T-helper 2 cell (primary cell): ENCODE data around the gene ASXL2.
A peak's percentile ranks its signal among the peaks of the same experiment; 100 is the strongest.
"Not testable (repeated sequence)": the region's sequence is repeated elsewhere in the genome, so short reads cannot be mapped to it uniquely, and the experiment has no call there.

Source experiments
- DNase-seq, 5 experiments: peaks; one replicate each; pipeline versions ENCODE4 v3.0.0 to v3.0.0-alpha.2; 2012 to 2022

Gene ASXL2

DNA sequence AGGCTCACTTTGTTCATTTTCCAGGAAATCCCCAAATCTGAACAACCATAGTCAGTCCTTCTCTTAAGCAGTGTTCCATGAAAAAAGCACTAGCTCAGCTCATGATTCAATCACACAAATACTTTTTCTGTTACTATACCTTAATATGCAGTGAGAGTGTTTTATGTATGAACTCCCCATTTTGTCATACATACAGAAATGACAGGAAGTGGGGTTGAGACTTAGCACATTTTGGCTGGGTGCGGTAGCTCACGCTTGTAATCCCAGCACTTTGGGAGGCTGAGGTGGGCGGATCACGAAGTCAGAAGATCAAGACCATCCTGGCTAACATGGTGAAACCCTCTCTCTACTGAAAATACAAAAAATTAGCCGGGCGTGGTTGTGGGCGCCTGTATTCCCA, 149.7 kb downstream of the ASXL2 start:
- DNase-seq, result no peak

GRCh38 chr2:25726522-25726921, 151.8 kb downstream of the ASXL2 start:
- no peak for DNase-seq

- no peak for DNase-seq
These were observed 152.4 kb downstream of the ASXL2 start for GRCh38 chr2:25725877-25726276.

DNA sequence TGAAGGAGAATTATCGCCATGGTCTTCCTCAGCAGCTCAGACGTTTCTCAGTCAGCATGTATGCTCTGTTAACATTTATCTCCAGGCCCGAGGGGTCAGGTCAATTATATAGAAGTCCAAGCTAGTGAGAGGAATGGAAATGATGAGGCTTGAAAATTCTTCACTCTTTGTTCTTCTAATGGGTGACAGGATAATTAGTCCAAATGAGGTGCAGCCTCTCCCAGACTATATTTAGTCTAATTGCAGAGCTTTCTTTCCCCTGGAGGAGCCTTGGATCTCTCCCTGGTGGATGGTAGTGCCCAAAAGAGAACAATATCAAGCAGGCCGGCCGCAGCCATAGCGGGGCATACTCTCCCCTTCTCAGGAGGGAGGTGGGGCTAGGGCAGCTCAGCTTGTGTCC, 153.5 kb downstream of the ASXL2 start:
- DNase-seq, result no peak

GRCh38 chr2:25722224-25722623, 156.1 kb downstream of the ASXL2 start:
- DNase-seq, result peak in 1 of 5 experiments; percentile 66

DNA sequence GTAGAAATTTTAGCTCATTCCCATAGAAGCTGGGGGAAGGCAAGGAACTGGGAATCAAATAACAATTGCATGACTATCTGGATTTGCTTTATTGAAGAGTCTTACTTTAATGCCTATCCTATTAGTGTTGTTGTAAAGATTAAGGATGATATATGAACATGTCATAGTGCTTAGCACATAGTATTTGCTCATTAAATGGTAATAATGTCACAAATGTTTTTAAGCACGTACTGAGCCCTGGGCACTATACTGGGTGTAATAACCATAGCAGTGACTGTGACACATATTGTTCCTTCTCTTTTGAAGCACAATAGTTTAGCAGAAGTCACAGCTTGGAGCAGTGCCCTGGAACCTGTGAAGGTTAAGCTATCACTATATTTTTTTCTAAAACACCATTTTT, 157.7 kb downstream of the ASXL2 start:
- DNase-seq, result no peak

DNA sequence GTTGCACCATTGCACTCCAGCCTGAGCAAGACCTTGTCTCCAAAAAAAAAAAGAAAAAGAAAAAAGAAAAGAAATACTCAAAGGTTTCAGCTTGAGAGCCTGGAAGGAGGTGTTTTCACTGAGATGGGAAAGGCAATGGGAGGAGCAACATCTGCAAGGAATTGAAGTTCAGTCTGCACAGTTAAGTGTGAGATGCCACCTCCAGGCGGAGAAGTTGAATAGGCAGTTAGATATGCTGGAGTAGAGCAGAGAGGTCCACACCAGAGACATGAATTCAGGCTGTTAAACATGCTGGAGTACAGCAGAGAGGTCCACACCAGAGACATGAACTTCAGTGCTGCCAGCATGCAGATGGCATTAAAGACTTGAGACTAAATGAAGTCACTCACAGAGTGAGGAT, 163.5 kb downstream of the ASXL2 start:
- DNase-seq, result no peak

- no peak for DNase-seq
These were observed 165.8 kb downstream of the ASXL2 start for GRCh38 chr2:25712455-25712854.

GRCh38 chr2:25711675-25712354, 166.5 kb downstream of the ASXL2 start:
- DNase-seq, result no peak

GRCh38 chr2:25710750-25711149, 167.5 kb downstream of the ASXL2 start:
- DNase-seq, result no peak

DNA sequence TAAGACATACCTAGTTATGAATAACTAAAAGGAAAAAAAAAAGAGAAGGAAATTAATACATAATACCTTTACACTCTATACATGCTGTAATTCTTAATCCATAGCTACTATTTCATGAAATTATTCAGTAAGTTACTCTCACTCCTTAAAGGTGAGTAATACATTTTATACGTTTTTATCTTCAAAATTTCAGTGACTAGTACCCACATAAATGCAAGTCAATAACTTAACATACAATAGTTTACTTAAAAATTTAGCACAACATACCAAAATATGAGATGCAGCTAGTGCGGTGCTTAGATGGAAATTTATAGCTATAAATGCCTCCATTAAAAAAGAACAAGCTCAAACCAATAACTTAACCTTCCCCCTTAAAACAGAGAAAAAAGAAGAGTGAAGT, 168.9 kb downstream of the ASXL2 start:
- no peak for DNase-seq

DNA sequence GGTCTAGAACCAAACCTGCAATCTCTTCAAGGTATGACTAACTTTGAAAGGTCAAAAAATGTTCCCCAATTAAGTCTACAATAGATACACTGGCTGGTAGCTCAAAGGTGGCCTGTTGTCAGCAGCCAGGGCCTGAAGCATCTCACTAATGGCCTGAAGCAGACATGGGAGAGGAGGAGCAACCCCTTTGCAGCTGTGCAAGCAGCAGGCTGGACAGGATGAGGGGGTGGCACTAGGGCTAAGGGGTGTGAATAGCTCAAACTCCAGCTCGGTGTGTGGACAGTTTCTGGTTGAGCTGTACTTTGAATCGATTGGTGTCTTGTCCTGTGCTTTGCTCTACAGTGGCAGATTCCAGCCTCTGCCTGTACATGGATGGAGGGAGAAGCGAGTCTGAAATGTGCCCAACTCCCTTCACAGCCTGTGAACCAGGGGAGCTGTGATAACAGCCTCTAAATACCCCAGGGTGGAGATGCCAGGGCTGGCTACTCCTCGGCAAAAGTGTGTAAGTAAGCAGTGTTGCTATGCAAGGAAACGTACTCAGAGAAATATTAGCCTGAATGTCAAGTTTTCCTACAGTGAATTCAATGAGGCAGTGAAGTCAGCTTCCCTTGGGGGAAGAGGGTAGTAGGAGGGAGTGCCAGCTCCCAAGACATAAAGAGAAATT, 170.2 kb downstream of the ASXL2 start:
- DNase-seq, result no peak

- not testable (repeated sequence) for DNase-seq
These were observed 172.7 kb downstream of the ASXL2 start for GRCh38 chr2:25705575-25705974.

- no peak for DNase-seq
These were observed 176.5 kb downstream of the ASXL2 start for GRCh38 chr2:25701801-25702200.

- DNase-seq, result peak in 1 of 5 experiments; percentile 47
These were observed 178.0 kb downstream of the ASXL2 start for GRCh38 chr2:25700221-25700660.

DNA sequence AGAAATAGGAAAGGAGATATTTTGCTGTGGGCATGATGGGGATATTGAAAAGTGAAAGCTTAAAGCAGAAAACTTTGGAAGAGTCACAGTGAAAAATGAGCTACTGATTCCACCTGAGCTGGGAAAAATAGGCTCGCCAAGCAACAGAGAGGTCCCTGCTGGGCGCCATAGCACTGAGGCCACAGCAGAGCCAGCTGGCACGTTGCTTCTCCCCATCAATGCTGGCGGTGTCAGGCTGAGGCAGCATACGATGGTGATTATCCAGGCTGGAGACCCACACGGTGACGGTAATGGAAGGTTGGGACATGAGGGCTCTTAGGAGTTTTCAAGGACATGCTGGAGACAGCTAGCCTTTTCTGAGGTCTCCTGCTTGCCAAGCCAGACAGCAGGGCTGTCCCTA, 179.1 kb downstream of the ASXL2 start:
- no peak for DNase-seq

DNA sequence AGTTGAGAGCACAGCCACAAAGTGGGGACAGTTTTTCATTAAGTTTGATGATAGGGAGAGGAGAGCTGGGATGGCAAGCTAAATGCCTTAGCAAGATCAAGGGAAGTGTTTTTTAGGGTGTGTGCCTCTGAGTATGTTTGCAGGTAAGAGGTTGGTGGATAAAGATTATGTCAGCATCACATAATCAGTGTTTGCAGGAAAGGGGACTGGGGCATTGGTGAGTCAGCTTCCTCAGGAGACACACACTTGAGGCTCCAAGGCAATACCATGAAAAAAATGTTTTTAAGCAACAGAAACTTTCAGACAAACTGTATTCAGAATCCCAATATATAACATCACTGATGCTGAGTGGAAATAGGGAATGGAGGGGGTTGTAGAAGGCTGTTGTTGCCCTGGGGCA, 179.5 kb downstream of the ASXL2 start:
- DNase-seq, result no peak

- DNase-seq, result peak in 1 of 5 experiments; percentile 27
These were observed 180.5 kb downstream of the ASXL2 start for GRCh38 chr2:25697559-25698341.

GRCh38 chr2:25692737-25693445, 185.4 kb downstream of the ASXL2 start:
- DNase-seq, result no peak

GRCh38 chr2:25692143-25692542, 186.1 kb downstream of the ASXL2 start:
- no peak for DNase-seq

GRCh38 chr2:25690058-25690457, 188.2 kb downstream of the ASXL2 start:
- no peak for DNase-seq

DNA sequence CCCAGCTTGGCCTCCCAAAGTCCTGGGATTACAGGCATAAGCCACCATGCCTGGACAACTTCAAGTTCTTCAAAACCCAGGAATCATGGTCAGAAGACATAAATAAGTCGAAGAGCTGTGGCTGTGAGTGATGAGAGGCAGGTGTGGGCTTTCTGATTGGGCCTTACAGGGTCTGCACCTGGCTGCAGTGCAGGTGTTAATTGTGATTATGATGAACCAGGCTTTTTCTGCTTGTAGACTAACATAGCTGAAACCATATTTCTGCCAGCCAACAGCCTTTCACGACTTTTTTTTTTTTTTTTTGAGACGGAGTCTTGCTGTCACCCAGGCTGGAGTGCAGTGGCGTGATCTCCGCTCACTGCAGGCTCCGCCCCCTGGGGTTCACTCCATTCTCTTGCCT, 190.1 kb downstream of the ASXL2 start:
- no peak for DNase-seq

DNA sequence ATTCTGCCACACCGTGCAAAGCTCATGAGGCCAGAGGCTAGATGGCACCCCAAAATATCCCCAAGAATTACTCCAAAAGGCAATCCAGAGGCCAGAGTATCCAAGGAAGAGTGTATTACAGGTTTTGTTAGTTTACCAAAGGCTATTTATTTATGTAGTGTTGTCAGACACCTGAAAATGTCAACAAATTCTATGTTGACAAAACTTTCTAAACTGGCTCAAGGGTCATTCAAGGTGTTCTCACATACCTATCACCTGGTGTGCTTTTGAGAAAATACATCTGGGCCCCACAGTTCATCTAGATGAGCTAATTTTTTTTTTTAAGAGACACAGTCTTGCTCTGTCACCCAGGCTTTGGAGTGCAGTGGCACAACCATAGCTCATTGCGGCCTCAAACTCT, 192.5 kb downstream of the ASXL2 start:
- no peak for DNase-seq
